ENCODE data around the gene CIROP.

The CIROP gene

DNA sequence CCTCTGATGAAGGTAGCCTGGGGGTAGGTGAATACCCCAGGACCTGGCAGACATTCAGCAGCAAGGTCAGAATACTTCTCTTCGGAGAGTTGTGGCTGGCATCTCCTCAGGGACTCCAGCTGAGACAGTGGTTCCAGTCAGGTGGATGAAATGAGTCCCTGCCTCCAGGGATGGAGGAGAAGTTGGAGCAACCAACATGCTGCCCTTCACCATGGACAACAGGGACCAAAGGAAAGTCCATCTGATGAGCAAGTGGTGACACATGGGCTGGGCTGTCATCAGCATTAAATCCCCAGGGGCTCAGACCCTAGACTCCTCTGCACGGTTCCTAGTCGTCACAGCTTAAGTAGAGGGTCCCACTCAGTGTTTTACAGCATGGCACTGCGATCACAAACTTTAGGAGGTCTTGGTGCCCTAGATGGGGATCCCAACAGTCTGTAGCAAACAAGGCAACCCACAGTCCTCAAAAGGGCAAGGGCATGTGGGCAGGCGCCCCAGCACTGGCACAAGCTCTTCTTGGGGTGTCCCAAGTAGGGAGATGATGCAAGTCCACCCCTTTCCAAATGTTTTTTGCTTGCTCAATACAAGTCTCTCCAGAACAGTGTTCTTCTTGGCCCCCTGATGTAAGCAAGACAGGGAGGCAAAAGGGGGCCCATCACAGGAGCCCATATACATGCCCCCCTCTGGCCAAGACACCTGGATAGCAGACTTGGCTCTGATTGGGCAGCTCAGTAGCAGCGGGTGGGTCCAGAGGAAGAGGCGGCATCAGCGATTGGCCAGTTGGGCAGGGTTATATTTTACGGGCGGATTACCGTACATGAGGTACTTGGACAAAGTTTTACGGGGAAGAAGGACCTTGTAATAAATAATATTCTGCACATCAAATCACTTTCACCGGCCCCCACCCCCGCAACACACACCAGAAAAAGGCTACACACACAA is 36.7 kb downstream of the CIROP start:
- Histone ChIP-seq H3K27ac (ENCODE audit: low read depth, low read length) (no peak overlapping the region), H3K9me3 (ENCODE audit: insufficient read depth, low read length) (no peaks in the 10 kb centered on the region), H3K79me2 (ENCODE audit: insufficient read depth, low read length) (peaks cover 38% of the 10 kb centered on the region), H3K27me3 (ENCODE audit: low read length) (no peaks in the 10 kb centered on the region), H3K9ac (ENCODE audit: low read length) (peak overlapping the region; percentile 9; the same call in 1 of the 2 replicates), H3K4me3 (ENCODE audit: insufficient read depth, low read length, poor library complexity, severe bottlenecking) (no peak overlapping the region), H3K4me2 (ENCODE audit: low read depth, low read length, poor library complexity, severe bottlenecking) (peak overlapping the region; percentile 40), H4K20me1 (ENCODE audit: low read depth, low read length) (peaks cover 9% of the 10 kb centered on the region; the same call in 1 of the 2 replicates), H3K9me2 (replicated peaks; ENCODE audit: insufficient read depth, low read length) (no peaks in the 10 kb centered on the region), H3K36me3 (ENCODE audit: low read length) (peaks cover 36% of the 10 kb centered on the region), H2AFZ (ENCODE audit: low read depth, low read length, severe bottlenecking) (no peak overlapping the region), H3F3A (ENCODE audit: insufficient read depth) (peaks cover 11% of the 10 kb centered on the region)
- TF ChIP-seq EZH2phosphoT487 (conservative IDR thresholded peaks at IDR 0.05; ENCODE audit: low read length) = no peak

DNA sequence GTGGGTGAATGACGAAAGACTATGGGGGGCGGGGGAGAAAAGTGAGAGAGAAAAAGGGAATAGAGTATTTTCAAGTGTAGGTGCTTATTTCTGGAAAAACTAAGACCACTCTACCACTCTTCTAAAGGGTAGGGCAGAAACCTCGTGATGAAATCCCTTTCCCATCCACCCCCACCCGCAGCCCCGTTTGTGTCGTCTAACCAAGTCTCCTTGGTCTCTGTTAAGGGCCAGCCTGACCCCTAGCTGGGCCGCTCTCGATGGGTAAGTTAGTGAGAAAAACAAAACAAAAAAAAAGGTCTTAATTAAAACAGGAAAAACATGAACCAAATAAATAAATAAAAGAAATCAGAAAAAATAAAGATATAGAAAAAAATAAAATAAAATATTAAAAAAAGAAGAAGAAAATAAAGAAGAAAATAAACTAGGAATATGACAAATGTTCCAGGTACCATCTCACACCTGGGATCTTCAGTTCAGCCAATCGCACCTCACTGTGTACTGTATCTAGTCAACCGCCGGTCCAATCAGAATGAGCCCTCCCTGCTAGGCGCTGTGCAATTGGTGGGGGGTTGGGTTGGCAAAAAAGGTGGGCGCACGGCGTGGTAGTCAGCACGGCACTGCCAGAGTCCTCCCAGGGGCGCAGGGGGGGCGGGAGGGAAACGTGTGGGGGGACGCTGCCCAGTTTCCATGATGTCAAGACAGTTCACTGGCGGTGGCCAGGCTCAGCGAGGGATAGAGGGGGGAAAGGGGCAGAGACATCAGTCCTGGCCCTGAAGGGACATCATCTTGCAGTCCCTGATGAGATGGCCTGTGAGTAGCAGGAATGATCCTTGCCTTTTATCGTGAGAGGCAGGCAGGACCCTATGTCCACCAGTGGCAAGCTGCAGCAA is 37.7 kb downstream of the CIROP start:
- Histone ChIP-seq H3K4me3 (ENCODE audit: insufficient read depth, low read length, poor library complexity, severe bottlenecking) (no peak overlapping the region), H2AFZ (ENCODE audit: low read depth, low read length, severe bottlenecking) (no peak overlapping the region), H3K27me3 (ENCODE audit: low read length) (no peaks in the 10 kb centered on the region), H3K36me3 (ENCODE audit: low read length) (peaks cover 42% of the 10 kb centered on the region), H3F3A (ENCODE audit: insufficient read depth) (peaks cover 3% of the 10 kb centered on the region; the same call in 1 of the 2 replicates), H3K4me2 (ENCODE audit: low read depth, low read length, poor library complexity, severe bottlenecking) (no peak overlapping the region), H3K9me2 (replicated peaks; ENCODE audit: insufficient read depth, low read length) (no peaks in the 10 kb centered on the region), H3K27ac (ENCODE audit: low read depth, low read length) (no peak overlapping the region), H3K9me3 (ENCODE audit: insufficient read depth, low read length) (no peaks in the 10 kb centered on the region), H3K79me2 (ENCODE audit: insufficient read depth, low read length) (peaks cover 38% of the 10 kb centered on the region), H4K20me1 (ENCODE audit: low read depth, low read length) (peaks cover 9% of the 10 kb centered on the region; the same call in 1 of the 2 replicates), H3K9ac (ENCODE audit: low read length) (no peak overlapping the region)
- TF ChIP-seq, protein P1, sequence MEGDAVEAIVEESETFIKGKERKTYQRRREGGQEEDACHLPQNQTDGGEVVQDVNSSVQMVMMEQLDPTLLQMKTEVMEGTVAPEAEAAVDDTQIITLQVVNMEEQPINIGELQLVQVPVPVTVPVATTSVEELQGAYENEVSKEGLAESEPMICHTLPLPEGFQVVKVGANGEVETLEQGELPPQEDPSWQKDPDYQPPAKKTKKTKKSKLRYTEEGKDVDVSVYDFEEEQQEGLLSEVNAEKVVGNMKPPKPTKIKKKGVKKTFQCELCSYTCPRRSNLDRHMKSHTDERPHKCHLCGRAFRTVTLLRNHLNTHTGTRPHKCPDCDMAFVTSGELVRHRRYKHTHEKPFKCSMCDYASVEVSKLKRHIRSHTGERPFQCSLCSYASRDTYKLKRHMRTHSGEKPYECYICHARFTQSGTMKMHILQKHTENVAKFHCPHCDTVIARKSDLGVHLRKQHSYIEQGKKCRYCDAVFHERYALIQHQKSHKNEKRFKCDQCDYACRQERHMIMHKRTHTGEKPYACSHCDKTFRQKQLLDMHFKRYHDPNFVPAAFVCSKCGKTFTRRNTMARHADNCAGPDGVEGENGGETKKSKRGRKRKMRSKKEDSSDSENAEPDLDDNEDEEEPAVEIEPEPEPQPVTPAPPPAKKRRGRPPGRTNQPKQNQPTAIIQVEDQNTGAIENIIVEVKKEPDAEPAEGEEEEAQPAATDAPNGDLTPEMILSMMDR (IDR thresholded peaks at IDR 0.05; ENCODE audit: insufficient read depth, low read length, poor library complexity, severe bottlenecking) = no peak
- TF ChIP-seq EZH2phosphoT487 (conservative IDR thresholded peaks at IDR 0.05; ENCODE audit: low read length) = no peak

DNA sequence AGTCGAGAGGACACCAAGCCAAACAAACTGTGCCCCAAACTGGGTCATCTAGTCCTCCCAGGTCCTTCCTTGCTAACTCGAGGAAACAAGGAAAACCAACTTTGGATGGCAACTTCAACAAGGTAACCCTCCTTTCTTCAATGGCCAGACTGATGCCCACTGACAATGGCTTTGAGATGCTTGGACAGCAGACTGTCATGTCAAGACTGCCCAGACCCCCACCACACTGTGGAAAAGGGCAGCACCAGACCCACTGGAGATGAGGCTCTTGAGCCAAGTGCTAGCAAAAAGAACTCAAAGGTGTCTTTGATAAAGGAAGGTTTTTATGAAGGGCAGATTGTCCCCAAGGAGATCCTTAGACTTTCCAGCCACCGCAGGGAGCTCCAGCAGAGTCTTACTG is 38.4 kb downstream of the CIROP start:
- no peak for TF ChIP-seq EZH2phosphoT487 (conservative IDR thresholded peaks at IDR 0.05; ENCODE audit: low read length)
- TF ChIP-seq, protein P1 (IDR thresholded peaks at IDR 0.05; ENCODE audit: insufficient read depth, low read length, poor library complexity, severe bottlenecking) = no peak
- peaks cover 9% of the 10 kb centered on the region; the same call in 1 of the 2 replicates for H4K20me1 ChIP-seq (ENCODE audit: low read depth, low read length)
- peaks cover 38% of the 10 kb centered on the region for H3K79me2 ChIP-seq (ENCODE audit: insufficient read depth, low read length)
- no peaks in the 10 kb centered on the region for H3K9me3 ChIP-seq (ENCODE audit: insufficient read depth, low read length)
- H3K9ac ChIP-seq (ENCODE audit: low read length) = no peak overlapping the region
- H2AFZ ChIP-seq (ENCODE audit: low read depth, low read length, severe bottlenecking) = no peak overlapping the region
- no peak overlapping the region for H3K4me2 ChIP-seq (ENCODE audit: low read depth, low read length, poor library complexity, severe bottlenecking)
- H3K27me3 ChIP-seq (ENCODE audit: low read length) = no peaks in the 10 kb centered on the region
- H3K27ac ChIP-seq (ENCODE audit: low read depth, low read length) = no peak overlapping the region
- H3K9me2 ChIP-seq (replicated peaks; ENCODE audit: insufficient read depth, low read length) = no peaks in the 10 kb centered on the region
- H3K4me3 ChIP-seq (ENCODE audit: insufficient read depth, low read length, poor library complexity, severe bottlenecking) = no peak overlapping the region
- peaks cover 3% of the 10 kb centered on the region; the same call in 1 of the 2 replicates for H3F3A ChIP-seq (ENCODE audit: insufficient read depth)
- peaks cover 42% of the 10 kb centered on the region for H3K36me3 ChIP-seq (ENCODE audit: low read length)

Measured in SU-DHL-6 (cell line).